Measurements from ENCODE around the gene IREB2.
"Not testable (repeated sequence)": the region's sequence is repeated elsewhere in the genome, so short reads cannot be mapped to it uniquely, and the experiment has no call there.

IREB2 gene, protein sequence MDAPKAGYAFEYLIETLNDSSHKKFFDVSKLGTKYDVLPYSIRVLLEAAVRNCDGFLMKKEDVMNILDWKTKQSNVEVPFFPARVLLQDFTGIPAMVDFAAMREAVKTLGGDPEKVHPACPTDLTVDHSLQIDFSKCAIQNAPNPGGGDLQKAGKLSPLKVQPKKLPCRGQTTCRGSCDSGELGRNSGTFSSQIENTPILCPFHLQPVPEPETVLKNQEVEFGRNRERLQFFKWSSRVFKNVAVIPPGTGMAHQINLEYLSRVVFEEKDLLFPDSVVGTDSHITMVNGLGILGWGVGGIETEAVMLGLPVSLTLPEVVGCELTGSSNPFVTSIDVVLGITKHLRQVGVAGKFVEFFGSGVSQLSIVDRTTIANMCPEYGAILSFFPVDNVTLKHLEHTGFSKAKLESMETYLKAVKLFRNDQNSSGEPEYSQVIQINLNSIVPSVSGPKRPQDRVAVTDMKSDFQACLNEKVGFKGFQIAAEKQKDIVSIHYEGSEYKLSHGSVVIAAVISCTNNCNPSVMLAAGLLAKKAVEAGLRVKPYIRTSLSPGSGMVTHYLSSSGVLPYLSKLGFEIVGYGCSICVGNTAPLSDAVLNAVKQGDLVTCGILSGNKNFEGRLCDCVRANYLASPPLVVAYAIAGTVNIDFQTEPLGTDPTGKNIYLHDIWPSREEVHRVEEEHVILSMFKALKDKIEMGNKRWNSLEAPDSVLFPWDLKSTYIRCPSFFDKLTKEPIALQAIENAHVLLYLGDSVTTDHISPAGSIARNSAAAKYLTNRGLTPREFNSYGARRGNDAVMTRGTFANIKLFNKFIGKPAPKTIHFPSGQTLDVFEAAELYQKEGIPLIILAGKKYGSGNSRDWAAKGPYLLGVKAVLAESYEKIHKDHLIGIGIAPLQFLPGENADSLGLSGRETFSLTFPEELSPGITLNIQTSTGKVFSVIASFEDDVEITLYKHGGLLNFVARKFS

DNA sequence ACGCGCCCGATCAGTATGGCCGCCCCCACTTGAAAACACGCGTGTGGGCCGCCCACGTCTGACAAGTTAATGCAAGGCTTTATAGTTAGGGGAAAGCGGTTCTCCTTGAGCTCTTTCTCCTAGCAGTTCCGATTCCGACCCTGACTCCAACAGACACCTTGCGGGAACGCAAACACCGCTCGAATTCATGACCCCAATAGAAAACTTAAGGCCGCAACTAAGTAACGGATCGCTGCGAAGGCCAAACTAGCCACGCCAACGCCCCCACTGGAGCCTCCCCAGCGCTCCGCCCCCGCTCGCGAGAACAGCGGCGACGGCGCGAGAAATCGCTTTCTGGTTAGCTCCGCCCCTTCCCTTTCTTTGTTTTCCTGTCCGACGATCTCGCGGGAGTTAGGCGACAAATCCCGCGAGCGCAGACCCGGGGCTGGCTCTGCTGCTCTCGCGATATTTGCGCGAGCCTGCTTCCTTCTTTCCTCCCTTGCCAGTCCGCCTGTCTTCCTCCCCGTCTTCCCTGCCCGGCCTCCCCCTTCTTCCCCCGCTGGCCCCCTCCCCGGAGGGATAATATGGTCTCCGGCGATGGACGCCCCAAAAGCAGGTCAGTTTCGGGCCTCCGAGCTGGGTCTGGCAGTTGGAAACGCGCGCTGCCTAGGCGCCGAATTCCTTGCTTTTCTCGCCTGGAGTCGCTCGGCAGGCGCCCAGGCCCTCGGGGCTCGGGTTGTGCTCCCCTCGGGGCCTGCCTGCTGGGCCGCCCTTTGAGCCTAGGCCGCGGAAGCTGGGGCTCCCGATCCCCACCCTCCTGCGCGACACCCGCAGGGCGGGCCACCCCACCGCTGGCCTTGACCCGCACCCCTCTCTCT, at the start of gene IREB2:
Gene IREB2 (plus strand): TSS at position 455 of the 857 bp plus-strand sequence. CDS start 122 bp downstream, at position 577.
- DNase-seq, result peak; percentile 95

DNA sequence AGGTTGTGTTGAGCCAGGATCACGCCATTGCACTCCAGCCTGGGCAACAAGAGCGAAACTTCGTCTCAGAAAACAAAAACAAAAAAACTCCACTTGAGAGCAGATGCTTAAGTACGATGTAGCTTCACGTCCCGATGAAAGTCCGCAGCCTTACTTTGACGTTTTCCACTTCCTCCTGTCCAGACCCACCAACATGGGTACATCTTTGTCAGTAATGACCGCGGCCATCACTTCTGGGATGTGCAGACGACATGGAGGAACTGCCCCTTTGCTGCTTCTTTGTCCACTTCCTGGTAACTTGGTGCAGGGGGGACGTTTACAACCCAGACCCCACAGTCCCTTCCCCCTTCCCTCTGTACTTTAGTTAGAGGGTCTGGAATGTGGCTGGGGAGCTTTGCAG, 49.2 kb upstream of the IREB2 start:
- no peak for DNase-seq

DNA sequence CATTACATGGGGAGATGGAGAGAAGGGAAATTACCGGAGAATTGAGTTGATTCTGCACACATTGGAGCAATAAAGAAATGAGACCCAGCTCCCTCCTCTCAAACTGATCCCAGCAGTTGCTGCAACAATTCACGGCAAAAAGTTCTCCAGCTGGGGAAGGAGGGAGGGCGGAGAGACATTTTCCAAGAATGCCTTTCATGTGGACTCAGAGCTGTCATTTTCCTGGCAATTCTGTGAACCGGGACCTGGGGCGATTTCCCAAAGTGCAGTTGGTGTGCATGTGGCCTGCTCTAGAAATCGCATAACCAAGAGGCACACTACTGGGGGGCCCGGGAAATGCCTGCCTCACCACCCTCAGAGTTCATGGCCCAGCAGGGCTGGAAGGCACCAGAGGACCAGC, 48.7 kb upstream of the IREB2 start:
- DNase-seq, result no peak

DNA sequence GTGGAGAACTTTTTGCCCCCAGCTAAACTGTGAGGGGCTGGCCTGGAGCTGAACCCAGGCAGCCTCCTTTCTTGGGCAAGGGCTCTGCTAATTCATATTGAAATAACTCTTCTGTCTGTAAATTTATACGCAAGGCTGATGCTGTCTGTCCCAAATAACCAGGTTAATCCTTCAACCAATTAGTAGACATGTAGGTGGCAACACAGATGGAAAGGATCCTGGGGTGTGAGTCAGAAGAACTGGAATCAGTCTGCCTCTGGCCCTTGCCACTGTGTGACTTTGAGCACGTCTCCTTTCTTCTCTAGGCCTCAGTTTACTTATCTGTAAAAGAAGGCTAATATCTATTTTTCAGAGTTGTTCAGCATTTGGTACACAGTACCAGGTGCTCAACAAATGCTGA, 48.3 kb upstream of the IREB2 start:
- no peak for DNase-seq

DNA sequence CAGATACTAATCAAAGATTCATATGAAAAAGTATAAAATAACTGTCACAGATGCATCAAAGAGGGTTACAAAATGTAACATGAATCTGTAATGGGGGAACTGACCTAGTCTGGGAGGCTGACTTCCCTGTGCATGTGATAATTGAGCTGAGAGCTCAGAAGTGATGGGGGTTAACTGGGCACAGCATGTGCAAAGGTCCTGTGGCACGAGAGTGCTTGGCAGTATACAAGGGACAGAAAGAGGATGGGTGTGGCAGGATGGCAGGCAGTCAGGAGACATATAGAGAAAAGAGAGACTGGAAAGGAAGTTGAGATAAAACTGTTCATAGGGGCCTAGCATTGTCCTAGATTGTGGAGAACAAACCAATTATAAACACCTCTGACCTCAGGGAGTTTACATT, 47.8 kb upstream of the IREB2 start:
- DNase-seq, result no peak

DNA sequence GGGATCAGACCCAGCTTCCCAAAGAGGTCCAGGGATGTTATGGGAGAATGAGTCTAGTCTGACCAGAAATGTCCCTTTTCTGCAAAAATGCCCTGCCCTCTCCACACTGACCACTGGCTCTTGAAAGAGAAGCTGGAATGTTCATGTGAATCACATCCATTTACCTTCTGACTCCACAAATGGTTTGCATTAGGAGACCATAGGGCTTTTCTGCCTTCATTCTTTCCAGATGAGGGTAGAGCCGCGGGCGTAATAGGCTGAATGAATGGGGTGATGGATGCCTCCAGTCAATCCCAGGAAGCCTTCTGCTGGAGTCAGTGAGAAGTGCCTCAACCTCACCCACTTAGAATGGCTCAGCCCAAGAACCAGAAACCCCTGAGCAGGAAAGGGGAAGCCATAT, 47.2 kb upstream of the IREB2 start:
- DNase-seq, result no peak

DNA sequence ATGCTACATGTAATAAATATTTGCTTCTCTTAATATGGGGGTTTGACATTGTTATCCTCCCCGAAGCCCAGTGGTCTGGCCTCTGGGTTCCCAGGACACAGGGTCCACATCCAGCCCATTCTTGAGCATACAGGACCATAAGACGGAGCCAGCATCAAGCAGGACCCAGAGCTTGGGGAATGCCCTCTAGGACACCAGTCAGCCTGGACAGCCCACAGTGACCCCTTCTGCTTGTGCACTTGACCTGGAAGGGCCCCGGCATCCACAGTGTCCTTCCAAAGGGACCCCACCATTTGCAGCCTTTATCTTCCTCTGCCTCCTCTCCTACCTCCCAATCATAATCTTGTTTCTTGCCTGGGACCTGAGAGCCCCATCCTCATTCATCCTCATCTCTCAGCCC, 46.2 kb upstream of the IREB2 start:
- DNase-seq, result no peak

DNA sequence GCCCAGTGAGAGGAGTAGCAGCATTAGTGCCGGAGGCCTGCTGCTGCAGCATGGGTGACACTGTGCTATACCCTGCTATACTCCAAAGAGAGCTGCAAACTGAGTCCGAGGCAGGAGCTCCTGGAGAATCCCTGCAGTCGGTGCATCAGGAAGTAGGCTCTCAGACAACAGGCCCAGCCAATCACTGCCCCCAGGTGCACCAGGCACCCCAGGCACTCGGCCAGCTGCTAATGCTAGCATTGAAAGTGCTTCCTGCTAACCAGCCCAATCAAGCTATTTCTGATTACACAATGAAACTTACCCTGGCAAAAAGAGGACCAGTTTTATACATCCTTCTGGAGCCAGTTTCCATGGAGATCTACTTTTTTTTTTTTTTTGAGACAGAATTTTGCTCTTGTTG, 45.6 kb upstream of the IREB2 start:
- peak; percentile 60 for DNase-seq

DNA sequence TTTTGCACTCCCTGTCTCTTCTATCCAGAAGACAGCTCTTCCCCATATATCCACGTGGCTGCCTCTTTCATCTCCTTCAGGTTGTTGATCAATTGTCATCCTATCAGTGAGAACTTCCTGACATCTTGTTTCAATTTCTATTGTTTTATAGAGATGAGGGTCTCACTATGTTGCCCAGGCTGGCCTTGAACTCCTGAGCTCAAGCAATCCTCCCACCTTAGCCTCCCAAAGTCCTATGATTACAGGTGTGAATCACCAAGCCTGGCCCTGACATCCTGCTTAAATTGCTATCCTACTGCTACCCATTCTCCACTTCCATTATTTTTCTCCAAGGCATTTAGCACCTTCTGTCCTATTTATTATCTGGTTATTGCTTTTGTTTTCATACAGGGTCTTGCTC, 44.9 kb upstream of the IREB2 start:
- DNase-seq, result no peak

DNA sequence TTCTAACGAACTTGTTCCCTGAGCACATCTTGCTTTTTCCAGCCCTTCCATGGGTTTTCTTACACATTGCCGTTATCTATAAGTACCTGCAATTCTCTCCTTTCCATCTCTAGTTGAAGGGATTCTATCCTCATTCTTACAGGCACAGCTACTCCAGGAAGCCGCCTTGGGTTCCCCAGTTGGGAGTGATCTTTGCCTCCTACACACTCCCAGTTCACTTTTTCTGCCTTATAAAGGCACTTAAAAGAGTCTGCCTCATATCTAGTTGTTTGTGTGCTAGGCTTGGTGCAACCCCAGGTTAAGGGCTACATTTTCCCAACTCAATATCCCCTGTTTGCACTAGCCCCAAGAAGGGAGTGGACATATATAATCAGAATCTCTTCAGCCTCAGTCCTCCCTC, 44.0 kb upstream of the IREB2 start:
- DNase-seq, result no peak

DNA sequence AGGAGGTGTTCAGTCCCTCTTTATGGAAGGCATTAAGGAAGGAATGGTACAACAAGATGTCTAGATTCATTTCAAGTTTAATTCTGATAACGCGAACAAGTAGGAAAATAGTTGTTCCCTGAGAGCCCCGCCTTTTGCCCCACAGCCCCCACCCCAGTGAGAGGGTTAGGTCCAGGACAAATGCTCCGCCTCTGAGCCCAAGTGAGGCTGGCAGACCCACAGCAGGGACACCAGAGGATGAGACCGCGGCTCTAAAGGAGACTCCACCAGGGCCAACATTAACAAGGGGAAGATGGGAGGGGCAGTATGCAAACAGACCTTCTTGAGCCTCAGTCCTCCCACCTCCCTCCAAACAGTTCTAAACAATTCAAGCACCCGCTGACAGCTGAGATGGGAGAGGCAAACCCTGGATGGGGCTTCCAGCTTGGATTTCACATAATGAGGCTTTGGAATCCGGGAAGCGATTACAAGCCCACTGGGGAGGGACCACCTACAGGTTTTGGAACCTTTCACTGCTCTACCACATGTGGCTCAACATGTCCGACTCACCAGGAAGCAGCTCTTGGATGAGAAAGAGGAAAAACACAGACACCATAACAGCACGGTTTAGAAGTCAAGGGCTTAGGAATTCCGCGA, 42.9 kb upstream of the IREB2 start:
- no peak for DNase-seq

DNA sequence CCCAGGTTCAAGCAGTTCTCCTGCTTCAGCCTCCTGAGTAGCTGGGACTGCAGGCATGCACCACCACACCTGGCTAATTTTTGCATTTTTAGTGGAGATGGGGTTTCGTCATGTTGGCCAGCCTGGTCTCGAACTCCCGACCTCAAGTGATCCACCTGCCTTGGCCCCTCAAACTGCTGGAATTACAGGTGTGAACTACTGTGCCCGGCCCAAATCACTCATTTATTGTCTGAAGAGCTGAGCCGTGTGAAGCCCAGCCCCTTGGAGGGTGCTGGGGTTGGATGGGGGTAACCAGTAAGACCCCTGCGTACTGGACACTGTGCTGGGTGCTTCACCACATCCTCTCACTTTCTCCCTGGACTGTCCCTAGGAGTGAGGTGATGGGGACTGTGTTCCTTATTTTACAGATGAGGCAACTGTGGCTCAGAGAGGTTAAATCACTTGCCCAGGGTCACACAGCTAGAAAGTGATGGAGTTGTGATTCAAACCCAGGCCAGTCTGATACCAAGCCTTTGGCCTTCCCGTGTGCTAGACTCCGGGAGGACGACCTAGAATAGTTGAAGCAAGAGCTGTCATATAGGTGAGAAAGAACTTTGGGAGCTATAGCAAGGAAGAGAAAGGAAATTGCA, 41.7 kb upstream of the IREB2 start:
- no peak for DNase-seq

DNA sequence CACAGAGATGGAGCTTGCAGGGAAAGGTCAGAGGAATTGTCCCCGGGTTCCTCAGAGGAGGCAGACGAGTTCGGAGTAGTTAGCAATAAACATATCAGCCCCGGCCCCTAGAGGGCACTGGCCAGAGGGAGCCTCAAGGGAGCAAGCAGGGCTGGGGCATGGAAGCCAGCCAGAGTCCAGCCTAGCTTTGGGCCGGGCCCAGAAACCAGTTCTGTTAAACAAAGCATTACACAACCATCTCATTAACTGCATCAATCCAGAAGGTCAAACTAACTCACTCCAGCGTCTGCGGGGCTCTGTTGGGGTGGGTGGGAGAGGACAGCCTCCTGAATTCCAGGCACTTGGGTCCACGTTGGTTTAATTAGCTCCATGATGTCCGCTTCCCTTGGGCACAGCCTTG, 41.0 kb upstream of the IREB2 start:
- no peak for DNase-seq

DNA sequence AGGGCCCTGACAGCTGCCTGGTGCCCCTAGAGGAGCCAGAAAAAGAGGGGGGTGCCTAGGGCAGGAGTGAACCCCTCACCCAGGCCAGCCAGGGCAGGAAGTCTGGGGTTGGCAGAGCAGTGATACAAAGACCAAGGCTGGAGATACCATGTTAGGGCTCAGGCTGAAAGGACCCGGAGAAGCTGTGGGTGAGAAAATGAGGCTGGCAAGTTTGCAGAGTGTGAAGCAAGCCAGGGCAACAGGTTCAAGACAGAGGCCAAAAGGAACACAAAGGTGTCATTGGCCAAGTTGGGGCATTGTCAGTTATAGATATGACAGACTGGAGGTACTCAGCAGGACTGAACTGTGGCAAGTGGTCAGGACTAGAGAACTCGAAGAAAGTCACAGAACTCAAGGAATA, 40.6 kb upstream of the IREB2 start:
- DNase-seq, result no peak

DNA sequence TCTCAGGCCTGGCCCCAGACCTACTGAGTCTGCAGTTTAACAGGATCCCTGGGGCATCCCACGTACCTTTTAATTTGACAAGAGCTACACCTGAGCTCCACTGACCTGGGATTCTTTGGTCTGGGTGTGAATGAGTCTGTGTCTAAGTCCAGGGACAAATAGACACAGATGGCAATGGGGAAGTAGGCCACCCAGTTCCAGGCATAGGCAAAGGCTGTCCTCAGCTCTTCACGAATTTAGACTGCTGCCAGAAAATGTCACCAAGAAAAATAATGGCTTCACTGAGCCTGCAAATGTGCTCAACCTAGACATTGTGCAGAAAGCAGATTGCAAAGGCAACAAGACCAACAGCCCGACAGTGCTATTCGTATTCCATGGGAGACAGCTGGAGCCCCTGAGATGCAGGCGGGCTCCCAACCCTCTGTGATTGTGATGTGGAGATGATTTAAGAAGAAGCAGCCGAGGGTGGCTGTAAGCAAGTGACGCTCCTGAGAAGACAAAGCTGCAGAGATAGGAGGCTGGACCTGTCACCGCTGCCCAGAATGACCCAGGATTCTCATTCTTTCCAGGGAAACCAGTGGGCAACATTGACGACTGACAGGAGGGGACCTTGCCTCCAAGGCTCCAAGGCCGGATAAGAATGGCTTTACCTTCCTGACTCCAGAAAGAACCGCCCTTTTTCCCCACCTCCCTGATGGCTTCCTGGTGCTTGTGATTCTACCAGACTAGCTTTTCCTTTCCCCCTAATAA, 39.8 kb upstream of the IREB2 start:
- DNase-seq, result no peak

DNA sequence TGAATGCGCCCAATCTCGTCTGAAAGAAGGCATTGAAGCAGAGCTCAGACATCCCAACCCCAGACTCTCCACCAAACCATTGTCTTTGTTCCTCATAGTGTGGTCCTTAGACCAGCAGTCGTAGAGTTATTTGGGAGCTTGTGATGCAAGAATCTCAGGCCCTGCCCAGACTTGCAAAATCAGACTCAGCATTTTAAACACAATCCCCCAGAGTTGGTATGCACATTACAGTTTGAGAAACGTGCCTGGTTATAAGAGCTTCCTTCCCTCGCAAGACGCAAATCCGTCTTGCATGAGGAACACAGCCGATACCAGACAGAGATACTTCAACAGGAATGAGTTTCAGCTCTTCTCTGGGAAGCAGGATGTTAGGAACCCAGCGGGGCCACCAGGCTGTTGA, 38.9 kb upstream of the IREB2 start:
- DNase-seq, result no peak

DNA sequence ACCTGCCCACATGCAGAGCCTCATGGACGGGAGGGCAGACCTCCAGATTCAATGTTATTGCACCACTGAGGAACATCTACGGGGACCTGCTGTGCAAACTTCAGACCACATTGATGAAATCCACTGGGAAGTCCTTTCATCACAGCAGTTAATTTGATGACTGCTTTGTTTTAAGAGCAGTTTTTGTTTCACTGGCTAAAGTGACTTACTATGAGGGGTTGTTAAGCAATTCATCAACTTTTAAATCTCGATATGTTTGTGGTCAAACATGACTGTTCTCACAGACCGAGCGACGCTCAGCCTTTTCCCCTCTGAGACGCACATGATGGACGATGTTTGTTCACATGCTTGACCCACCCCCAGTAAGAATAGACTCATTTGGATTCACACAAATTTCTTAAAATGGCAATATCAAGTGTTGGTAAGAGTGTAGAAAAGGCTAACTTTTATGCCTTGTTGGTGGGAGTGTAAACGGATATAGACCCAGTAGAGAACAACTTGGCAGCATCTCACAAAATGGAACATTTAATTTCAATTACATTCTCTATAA, 35.9 kb upstream of the IREB2 start:
- DNase-seq, result no peak

DNA sequence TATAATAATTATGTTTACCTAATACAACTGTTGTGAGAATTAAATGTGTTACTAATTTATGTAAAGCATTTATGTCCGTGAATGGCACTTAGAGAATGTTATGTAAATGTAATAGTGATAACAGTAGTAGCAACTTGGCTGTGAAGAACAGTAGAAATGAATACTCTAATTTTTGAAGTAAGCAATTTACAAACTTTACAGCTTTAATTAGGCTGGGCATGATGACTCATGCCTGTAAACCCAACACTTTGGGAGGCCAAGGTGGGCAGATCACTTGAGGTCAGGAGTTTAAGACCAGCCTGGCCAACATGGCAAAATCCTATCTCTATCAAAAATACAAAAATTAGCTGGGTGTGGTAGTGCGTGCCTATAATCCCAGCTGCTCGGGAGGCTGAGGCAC, 33.9 kb upstream of the IREB2 start:
- DNase-seq, result no peak

DNA sequence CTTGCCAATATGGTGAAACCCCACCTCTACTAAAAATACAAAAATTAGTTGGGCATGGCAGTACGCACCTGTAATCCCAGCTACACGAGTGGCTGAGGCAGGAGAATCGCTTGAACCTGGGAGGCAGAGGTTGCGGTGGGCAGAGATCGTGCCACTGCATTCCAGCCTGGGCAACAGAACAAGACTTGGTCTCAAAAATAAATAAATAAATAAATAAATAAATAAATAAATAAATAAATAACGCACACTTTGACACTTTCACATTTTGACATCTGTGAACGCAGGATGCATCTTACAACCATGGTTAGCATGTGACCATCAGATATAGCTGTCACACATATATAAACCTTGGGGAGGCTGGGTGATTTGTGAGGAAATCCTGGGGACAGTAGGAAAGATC, 33.2 kb upstream of the IREB2 start:
- DNase-seq, result not testable (repeated sequence)

DNA sequence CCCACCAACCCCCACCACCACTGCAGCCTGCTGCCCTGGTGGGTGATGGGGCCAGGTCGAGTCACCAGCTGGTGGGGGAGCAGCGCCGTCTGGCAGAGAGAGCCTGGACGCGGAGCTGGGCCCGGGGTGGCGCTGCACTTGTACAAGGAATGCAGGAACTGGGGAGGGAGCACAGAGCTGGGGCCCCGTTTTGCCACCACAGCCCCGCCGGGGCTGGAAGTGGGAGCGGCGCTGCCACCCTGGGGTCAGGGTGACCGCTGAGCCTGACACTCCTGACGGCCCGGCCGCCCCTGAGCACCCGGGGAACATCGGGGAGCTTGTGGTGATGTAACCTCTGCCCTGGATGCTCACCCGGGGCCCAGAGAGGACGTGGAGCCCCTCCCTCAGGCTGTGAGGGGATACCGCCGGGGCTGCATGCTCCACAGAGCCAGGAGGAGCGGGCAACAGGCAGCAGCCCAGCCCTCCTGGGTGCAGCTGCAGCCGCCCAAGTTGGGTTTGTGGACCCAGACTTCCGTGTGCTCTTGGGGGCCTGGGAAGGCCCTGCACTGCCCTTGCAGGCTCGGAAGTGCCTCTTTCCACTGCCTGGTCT, 32.6 kb upstream of the IREB2 start:
- DNase-seq, result no peak

Data from NCI-H510A treated with DMSO at 0.1 percent for 48 hours (cell line).